Hematopoietic multipotent progenitor cell treated with erythropoietin and hydrocortisone succinate and interleukin-3 and kit ligand, for 8 days (in vitro differentiated cells): ENCODE measurements around the gene SHROOM3.

Experiments
- DNase-seq: peaks from one replicate; pipeline ENCODE4 v3.0.0-alpha.2; 2015

The SHROOM3 gene

GRCh38 chr4:76670631-76671030, 235.6 kb downstream of the SHROOM3 start:
- DNase-seq = no peak

GRCh38 chr4:76673362-76673761, 238.3 kb downstream of the SHROOM3 start:
- no peak for DNase-seq

GRCh38 chr4:76674983-76675382, 240.0 kb downstream of the SHROOM3 start:
- DNase-seq = no peak

GRCh38 chr4:76677571-76678326, 242.7 kb downstream of the SHROOM3 start:
- no peak for DNase-seq

- no peak for DNase-seq
Observed at GRCh38 chr4:76679691-76680090, 244.7 kb downstream of the SHROOM3 start.

DNA sequence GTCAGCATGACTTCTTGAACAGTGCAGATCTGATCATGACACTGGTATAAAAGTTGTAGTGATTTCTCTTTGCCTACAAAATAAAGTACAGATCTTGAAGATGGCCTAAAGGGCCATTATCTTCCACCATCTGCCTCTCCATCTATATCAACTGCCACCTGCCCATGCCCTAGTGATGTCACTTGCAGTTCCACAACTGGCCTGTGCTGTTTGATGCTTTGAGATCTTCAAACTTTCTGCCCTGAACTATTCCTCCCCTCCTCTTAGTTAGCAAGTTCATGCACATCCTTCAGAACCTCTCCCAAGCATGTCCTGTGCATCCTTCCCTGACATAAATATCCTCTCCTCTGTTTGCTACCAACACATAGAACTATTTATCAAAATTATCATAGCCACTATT, 245.9 kb downstream of the SHROOM3 start:
- DNase-seq = no peak

DNA sequence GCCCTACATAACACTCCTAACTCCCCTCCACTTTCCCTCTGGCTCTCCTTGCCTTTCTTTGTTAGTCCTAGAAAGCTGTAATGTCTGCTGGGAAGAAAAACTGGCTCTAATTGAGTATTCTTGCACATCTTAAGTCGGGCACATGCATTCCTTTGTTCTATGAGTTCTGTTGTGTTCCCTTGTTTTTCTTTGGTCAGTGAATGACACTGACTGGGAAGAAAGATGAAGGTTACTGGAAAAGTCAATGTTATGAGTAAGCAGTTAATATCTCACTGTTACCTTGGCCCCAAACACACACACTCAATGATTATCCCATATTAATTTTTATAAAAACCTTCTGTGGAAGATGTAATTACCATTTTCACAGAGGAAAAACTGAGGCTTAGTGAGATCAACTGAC, 247.0 kb downstream of the SHROOM3 start:
- DNase-seq = no peak

DNA sequence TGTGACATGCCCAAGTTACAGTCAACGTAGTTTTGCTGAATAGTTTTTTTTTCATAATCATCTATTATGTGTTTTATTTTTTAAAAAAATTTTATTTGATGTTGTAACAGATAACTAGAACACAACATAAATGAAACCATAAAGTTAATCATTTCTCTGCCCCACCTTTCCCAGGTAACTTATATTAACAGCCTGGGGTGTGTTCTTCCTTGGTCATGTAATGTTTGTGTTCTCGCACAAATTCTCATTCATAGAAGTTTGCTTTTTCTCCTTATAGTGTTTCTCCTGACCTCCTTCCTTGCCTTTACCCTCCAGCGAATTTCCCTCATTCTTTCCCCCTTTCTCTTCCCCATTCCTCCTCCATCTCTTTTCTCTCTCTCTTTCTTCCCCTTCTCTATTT, 248.1 kb downstream of the SHROOM3 start:
- no peak for DNase-seq

- peak; percentile 7 for DNase-seq
Observed at GRCh38 chr4:76687746-76688448, 252.9 kb downstream of the SHROOM3 start.

GRCh38 chr4:76688619-76689144, 253.7 kb downstream of the SHROOM3 start:
- no peak for DNase-seq

DNA sequence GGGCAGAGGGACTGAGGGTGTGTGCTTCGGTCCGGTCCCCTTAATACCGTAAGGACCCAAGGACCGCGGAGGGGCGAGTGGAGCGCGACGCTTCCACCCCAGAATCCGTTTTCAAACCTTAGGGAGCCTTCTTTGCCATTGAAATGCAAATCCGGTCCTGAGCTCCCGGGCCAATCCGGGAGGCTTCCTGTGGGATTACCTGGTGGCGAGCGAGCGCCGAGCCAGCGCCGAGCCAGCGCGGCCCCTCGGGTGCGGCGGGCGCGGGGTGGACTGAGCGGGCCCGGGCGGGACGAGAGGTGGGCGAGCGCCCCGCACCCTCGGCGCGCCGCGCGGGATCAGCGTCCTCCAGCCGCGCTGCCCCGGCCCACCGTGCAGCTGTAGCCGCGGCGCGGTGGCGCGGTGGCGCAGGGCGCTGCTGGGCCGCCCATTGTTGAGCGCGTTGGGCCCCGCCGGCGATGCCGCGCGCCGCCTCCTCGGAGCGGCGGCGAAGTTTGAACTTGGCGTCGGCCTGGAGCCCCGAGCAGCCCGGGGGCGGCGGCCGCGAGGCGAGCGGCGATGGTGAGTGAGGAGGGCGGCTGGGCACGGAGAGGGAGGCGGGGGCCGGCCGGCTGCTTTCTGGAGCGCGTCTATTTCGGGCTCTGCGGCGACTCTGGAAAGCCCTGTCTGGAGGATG, 254.3 kb downstream of the SHROOM3 start:
- no peak for DNase-seq

DNA sequence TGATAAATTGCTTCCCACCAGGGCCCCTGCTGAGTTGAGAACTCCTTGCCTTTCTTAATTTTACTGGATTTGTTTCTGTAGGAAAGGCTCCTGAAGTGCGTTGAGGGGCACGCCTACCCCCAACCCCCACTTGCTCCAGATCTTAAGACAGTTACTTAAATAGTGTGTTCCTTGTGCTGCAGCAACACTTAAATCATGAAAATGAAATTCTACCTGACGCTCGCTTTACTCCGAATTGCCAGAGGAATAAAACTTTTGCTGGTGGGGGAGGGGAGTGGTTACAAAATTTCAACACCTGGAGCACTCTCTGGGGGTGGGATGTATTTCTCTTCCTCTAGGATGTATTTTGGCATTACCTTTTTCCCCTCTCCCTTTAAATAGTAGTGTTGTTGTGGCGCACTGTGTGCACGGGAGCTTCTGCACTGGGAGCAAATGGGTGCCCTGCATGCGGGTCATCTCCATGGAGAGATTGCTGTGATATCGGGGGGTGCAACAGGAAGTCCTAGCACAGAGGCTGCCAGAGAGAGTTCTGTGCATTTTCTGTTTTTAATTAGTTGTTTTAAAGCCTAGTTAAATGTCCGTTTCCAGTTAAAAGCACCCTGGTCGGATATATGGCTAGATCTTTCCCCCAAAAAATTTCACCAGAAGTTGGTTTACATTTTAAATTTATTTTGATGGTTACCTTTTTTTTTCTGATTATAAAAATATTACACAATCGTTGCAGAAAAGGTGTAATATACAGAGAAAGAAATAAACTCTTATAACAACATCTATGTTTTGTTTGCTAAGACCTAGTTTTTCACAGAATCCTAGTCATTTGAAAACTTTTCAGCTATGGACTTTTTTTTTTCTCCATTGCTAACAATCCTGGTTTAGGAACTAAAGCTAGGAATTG, 255.2 kb downstream of the SHROOM3 start:
- no peak for DNase-seq

GRCh38 chr4:76690906-76691275, 255.9 kb downstream of the SHROOM3 start:
- DNase-seq = no peak

GRCh38 chr4:76691807-76692582, 257.0 kb downstream of the SHROOM3 start:
- DNase-seq = no peak

DNA sequence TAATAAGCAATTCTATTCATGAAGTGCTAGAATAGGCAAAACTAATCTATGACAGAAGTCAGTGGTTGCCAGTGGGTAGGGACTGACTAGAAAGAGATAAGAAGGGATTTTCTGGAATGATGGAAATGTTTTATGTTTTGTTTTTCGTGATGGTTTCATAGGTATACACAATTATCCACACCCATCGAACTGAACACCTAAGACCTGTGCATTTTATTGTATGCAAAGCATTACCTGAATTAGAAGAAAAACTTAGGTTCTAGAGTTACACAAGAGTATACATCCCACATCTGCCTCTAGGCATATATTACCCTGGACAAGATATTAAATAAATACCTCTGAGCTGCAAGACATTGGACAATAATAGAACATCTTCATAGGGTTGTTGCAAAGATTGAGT, 257.7 kb downstream of the SHROOM3 start:
- no peak for DNase-seq

- DNase-seq = no peak
Observed at GRCh38 chr4:76694056-76694455, 259.0 kb downstream of the SHROOM3 start.

DNA sequence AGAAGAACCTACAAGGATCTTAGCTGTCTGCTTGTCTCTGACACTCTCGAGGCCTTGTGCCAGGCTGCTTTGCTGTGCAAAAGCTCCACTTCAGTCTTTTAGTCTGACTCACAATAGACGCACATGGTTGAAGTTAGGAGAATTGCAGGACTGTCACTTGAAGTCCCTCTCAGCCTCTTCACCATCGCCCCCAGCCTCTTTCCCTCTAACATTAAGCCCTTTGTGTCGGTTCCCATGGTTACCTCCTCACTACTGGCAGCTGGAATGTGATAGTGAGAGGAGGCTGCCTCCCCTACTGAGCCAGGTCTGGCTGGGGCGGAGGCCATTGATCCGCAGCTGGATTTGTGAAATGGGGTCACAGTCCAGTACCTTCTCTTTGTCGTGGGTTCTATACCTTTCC, 261.1 kb downstream of the SHROOM3 start:
- DNase-seq = no peak

DNA sequence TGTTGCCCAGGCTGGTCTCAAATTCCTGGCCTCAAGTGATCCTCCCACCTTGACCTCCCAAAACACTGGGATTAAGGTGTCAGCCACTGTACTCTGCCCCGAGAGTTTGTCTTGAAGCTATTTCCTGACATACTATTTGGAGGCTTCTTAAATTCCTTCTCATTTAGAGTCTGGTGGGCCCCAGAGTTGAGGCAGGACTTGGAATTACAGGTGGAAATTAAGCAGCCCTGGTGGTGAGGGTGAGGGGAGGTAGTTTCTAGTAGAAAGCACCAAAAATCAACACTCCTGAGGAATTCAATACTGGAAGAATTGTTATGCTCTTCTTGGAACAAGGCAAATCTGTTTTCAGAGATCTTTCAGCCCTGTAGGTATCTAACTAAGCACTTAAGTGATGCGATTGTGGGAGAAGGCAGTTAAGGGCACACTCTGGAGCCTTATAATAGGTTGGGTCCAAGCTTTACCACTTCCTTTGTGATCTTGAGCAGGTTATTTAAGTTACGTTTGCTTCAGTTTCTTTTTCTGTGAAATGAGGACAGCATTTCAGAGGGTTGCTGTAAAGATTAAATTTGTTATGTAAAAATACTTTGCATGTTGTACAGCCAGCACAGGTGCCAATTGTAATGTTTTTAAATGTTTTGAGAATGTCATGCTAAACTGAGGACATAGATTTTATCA, 262.2 kb downstream of the SHROOM3 start:
- no peak for DNase-seq

DNA sequence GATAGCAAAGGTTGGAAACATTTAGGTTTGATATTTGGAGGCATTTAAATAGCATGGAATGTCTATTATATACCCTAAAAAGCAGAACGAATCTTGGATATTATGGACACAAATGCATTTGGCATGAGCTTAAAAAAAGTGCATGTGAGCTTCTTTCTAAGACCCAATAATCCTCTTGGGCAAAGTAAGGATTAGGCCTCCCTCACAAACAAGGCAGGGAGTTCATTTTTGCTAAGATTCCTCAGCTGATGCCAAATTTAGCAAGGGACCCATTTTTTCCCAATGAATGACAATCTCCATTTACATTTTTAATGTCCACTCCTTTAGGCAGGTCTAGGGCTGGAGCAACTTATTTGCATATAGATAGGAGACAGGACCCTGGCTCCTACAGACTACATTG, 263.1 kb downstream of the SHROOM3 start:
- no peak for DNase-seq

GRCh38 chr4:76699751-76700310, 264.8 kb downstream of the SHROOM3 start:
- DNase-seq = no peak
